Measurements from ENCODE around the gene SORBS1.
"Not testable (repeated sequence)": the region's sequence is repeated elsewhere in the genome, so short reads cannot be mapped to it uniquely, and the experiment has no call there.

The SORBS1 gene

DNA sequence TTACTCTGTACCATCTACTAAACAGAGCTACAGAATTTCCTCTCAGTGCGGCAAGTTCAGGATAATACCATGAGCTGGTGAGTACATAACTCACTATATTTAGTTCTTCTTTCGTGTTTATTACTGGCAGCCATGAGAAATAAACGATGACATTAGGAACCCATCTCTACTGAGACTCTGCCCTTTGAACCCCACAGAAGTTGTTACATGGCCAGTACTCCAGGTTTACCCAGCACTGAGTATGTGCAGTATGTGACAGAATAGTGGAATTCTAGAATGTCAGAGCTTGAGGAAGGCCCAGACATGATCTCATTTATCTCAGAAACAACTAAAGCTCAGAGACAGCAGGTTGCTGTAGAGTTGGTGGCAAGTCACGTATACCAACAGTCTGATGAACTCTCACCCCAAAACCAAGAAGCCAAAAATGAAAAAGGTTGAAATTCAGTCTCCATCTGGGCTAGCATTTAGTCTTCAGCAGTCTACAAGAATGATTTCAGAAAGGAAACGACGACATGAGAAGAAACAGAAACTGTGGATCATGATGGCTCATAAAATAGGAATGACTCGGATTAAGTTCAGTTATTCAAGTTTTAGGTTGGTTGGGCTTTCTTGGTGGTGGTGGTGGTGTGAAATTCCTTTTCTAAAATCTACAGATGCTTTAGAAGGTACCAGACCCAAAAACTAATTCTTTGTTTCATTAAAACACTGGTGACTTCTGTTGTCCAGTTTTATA, 78.5 kb downstream of the SORBS1 start:
- DNase-seq, result no peak

DNA sequence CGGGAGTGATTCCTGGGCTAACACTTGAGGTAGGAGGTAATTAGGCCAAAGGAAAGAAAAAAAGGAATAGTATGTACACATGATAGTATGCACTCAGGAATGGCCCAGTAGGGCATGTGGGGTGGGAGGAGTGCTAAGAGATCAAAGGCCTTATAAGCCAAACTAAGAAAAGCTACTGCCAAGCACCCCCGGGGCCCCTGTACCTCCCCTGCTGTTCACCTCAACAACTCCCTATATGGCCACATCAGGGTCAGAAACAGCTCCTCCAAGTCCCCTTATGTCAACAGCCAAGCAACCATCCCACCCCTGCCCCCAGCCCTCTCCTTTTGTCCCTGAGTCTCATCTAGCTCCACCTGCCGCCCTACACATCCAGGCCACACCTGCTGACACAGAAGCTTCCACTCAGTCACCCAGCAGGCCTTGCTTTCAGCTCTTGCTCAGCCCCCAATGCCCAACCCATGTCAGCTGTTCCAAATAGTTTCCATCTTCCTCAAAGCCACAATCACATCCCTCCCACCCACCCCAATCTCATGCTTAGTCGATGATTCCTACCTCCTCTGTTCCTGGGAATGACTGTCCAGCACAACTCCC, 80.2 kb downstream of the SORBS1 start:
- no peak for DNase-seq

DNA sequence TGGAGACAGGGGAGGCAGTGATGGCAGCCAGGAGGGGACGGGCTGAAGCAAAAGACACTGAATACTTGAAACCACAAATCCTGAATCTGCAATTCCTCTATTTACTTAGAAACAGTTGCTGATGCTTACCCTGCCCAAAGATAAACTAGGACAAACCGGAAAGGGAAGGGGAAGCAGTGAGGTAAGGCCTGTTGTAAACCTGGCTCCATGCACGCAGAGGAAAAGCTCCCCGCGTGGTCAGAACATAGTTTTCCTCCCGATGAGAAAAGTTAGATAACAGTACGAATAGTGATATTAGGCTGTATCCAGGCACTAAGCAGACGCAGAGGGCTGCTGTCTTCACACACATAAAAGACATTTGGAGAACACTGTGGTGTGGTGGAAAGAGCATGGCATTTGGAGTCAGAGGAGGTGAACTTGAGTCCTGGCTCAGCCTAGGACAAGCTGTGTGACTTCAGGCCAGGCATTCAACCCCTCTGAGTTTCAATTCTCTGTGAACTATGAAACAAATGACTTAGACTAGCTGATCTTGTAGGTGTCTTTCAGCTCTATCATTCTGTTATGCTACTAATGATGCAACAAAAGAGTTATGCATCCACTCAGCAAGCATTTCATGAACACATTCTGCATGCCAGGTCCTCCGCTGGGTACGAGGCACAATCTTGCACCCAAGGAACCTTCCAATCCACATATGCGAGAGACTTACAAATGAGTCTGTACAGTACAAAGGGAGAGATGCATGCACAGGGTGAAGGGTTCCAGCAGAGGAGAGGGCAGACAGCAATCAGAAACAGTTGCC, 80.9 kb downstream of the SORBS1 start:
- no peak for DNase-seq

DNA sequence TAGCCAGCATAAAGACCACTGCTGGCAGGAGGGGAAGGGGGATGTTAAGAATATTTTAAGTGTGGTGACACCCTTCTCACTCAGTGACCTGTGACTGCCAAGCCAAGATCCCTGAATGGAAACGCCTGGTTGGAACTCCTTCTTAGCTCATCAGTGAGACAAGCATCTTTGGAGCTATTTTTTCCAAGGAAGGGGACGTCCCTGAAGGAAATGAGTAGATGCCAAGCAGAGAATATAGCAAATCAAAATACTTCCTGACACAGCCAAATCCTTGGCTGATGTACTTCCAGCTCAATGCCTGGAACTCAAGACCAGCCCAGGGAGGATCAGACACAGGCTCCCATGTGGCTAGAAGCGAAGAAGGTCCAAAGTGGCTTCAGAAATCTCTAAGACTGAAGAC, 82.2 kb downstream of the SORBS1 start:
- DNase-seq, result no peak

DNA sequence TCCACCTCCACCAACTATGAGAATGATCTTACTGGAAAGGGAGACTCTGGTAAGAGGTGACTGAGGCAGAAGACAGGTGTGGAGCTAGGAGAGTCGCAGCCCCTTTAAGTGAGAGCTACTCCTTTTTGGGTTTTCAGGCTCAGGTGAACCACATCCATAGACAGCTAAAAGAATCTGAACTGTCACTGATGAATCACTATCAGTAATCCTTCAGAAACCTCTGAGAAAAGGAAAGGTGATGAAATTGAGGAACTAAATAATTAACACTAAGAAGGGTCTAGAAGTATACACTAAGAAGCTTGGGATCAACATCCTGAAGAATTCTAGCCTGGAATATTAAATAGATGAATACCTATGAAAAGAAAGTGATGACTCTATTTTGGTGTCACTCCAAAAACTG, 83.0 kb downstream of the SORBS1 start:
- no peak for DNase-seq

DNA sequence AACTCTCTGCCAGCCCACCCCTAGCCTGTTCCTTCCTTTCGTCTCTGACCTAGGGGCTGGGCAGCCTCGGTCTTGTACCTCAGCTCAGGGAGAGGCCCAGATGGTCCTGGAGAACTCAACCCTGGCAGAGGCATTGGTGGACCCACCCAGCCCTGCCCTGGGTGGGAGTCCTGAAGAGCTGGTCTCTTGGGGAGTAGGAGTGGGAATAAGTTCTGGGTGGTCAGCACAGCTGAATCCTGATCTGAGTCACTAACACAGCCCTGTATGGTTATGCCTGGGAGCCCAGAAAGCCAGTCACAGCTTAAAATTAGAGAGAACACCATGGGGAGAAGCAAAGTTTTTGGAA, 84.0 kb downstream of the SORBS1 start:
- no peak for DNase-seq

DNA sequence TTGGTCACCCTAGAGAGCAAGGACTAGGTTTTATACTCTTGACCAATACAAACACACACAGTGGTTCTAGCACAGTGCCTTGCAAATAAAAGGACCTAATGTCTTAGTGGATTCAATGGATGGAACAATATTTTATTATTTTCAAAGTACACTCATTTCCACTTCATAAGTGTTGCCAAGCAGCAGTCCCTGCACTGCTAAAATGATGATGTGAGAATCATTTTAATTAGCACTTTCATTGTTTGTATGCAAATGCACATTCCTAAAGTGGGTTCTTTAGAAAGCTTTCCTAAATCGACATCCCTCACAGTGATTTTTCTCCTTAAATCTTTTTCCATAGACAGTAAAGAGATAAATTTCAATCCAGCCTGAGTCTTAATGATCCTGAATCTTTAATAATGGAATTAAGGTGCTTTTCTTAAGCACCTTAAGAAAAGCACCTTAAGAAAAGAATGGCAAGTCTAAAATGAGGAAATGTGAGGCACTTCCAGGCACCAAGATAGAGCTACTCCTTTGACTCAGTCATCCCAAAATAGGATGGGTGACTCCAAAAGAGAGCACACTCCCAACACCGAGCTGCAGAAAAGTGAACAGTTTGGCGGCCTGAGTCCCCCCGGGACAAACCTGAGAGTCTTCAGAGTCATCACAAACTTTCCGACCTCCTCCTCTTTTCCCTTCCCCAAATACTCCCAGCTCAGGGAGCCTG, 84.5 kb downstream of the SORBS1 start:
- no peak for DNase-seq

DNA sequence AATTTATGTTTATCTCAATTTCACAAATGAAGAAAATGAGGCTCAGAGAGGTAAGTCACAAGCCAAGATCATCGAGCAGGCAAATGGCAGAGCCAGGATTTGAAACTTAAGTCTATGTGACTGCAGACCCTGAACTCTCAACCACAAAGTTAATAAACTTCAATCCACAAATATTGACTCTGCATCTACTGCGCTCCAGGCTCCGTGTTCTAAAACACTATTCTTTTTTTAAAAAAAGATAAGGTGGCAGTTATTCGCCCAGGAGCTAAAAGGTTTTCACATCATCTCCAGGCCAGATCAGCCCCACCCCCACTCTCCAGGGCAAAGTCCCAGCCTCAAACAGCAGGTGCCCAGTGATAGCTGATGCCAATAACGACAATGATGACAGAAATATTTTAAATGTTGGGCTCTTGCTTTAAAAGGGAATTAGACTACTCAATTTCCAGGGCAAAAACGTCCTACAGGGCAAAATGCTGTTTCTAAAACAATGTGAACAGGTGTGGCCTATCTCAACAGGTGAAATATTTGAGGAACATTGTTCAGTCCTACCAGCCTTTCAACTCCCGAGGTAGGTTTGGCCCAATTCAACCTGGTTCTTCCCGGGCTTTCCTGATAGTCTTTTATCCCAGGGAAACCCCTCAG, 85.2 kb downstream of the SORBS1 start:
- no peak for DNase-seq

DNA sequence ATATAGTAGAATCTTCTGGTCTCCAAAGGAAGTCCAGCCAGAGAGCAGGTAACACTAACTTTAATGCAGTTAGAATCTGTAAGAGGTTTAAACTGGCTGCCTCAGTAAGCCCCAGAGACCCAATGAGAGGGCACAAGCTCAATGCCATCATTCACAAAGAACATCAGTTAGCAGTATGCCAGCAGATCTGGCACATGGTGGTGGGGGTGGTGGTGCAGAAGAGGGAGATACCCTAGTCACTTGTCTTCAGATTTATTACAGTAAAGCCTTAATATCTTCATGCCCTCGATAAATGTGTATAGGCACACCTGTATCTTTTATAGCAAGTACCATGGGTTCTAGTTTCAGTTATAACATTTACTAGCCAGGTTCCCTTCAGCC, 86.2 kb downstream of the SORBS1 start:
- no peak for DNase-seq

DNA sequence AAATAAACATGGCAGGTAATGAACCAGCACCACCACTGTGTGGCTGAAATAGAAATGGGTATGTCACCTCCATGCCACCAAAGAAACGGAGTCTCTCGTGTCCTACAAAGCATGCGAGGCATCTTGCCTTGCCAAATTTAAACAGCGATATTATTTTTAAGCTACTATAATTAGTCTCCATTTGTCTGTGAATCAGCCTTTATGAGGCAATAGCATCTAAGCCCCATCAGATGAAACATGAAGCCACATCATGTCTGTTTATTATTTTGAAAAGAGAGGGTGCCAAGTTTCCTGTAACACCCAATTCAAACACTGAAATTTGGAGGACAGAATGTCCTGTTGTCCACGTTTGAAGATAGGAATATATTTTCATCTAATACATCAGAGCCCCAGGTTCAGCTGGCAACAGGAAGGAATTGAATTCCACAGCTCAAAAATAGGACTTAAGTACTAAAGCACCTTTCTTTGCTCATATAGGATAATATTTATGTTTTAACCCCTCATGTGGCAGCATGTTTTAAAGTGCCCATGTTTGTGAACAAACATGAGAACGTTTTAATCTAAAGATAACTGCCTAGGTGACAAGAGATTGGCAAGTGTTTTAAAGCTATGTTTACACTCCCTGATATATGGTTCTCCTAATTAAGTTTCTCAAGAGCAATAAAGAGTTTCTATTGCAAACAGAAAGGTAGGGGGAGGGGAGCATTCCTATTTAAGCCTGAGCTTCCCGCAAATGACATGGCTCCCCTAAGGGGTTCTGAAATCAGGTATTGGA, 86.8 kb downstream of the SORBS1 start:
- DNase-seq, result no peak

DNA sequence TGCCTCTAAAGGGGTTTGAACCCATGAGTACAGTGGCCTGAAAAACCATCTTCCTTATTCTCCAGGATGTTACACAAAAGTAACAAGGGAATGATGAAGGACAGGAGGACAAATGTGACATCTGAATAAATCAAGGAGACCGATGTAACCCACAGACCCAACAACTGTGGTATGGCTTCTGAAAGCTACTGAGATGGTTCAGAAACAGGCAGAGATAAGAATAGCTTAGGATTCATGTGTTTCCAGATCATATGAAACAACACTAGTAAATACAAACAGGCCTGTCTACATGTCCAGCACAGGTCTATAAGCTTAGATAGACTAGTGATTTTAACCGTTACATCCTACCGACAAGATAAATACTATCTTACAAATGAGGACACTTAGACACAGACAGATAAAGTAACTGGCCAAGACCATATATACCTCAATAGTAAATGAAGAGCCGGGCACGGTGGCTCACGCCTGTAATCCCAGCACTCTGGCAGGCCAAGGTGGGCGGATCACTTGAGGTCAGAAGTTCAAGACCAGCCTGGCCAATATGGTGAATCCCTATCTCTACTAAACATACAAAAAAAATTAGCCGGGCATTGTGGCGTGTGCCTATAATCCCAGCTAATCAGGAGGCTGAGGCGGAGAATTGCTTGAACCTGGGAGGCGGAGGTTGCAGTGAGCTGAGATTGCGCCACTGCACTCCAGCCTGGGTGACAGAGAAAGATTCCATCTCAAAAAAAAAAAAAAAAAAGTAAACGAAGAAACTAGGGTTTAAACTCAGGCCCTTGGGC, 88.7 kb downstream of the SORBS1 start:
- no peak for DNase-seq

DNA sequence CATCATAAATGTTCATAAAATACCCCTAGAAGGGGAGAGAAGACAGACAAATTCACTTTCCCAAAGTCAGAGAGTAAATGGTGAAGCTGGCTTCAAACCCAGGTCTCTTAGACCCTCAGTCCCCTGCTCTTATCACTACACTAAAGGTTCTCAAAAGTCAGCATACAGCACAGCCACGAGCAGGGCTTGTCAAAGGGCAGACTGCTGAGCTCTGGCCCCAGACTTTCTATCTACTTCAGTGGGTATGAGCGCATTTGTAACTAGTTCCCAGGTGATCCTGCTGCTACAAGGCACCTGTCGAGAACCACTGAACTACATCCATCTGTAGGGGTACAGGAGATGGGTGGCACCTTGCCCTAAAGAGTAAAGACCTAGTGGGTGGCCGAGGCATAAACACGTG, 91.5 kb downstream of the SORBS1 start:
- no peak for DNase-seq

DNA sequence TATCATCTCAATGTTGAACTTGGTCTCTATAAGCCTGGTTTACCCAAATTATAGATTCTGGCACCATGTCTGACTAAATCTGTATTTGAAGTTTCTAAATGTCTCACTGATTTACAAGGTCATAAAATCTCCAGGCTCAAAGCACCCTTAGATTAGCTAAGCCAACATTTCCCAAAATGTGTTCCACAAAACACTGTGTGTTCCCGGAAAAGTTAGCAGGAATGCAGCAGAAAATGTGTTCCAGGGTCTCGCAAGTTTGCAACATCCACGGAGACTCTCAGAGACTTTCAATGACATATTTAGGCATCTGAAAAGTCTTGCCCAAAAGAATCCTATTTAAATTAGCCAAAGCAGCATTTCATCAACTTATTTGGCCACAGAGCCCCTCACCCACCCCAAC, 91.9 kb downstream of the SORBS1 start:
- DNase-seq, result no peak

DNA sequence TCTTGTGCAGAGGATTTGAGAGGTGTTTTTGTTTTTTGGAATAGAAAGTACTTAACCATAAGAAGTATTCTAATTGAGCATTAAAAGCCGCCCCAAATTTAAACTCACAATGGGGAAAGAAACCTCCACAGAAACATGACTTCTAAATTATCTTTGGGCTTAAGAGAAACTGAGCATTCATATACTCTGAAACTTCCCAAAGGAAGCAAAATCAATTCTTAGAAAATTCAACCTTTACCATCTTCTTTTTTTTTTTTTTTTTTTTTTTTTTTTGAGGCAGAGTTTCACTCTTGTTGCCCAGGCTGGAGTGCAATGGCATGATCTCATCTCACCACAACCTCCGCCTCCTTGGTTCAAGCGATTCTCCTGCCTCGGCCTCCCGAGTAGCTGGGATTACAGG, 93.5 kb downstream of the SORBS1 start:
- not testable (repeated sequence) for DNase-seq

DNA sequence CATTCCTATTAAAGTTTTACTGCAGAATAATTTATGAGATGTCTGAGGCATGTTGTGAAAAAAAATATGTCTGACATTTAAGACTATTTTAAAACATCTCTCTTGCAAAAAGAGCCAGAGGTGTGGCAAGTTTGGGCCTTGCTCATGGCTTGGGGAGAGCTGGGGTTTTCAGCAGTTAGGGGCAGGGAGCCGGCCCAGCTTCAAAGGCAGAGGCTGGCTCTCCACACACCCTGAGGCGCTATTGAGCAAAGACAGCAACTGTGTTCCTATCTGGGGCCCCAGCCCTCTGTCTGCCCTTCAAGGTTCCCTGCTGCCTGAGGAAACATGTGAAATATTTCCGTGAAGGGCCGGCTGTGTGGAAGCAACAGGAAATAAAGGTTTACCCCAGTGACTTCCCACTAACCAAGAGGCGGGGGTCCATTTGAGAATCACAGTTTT, 94.0 kb downstream of the SORBS1 start:
- DNase-seq, result no peak

DNA sequence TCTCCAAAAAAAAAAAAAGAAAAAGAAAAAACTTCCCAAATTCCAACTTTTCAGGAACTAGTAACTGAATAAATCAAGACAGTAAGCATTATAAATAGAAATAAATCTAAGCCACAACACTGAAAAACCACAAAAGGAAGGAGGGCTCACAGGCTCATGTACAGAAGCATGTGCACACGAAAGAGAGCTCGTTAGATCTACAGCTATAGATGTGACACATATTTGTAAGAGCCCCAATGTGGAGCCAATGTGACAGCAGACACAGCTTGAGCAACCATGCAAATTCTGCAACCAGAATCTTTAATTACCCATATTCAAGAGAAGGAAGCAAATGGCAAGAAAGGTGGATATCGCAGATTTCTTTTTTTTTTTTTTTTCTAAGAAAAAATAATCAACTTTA, 94.7 kb downstream of the SORBS1 start:
- no peak for DNase-seq

DNA sequence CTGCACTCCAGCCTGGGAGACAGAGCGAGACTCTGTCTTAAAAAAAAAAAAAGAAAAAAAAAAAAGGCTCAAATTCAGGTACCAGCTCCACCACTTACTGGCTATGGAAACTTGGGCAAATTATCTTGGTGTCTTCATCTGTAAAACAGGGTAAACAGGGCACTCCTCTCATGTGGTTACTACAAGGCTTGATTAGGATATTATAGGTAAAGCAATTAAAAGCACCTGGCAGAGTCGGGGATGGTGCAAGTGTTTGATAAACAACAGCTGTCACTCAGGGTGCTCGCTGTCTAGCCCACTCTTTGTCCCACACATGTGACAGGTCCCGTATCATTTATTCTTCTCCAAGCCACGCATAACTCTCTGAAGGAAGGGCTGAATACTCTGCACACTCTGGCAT, 96.9 kb downstream of the SORBS1 start:
- no peak for DNase-seq

DNA sequence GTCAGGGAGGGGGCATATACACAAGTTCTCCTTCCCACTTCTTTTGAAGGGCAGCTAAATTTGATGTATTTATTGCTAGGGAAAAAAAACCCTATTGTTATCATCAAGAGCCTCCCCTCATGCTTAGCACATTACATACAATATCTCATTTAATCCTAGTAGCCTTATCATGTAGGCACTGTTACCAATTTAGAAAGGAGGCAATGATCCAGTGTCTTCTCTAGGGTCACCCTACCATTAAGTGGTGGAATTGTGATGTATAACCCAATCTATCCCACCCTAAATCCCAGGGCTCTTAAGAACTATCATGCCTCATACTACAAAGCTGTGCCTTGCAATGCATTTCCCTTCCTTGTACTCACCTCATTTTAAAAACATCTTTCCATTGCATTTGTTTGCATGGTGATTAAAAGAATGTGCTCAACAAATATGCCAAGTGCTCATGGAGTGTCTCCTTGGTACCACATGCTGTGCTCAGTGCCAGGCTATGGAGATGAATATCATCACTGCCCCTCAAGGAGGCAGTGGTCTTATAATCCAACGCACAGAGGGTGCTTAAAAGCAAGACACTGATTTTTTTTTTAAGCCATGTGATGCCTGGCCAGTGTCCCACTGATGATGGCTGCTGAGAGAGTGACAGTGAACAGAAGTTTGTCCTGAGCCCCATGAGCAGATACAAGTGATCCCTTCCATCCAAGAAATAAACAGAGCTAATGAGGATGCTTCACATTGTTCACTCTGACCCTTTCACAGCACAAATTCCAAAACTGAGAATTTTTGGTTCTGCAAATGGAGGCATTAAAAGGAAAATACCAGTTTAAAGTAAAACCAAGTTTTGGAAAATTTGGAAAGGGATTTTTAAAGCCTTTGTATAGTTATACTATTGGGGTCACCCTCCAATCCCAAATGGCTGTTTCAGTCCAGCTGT, 98.2 kb downstream of the SORBS1 start:
- DNase-seq, result no peak

DNA sequence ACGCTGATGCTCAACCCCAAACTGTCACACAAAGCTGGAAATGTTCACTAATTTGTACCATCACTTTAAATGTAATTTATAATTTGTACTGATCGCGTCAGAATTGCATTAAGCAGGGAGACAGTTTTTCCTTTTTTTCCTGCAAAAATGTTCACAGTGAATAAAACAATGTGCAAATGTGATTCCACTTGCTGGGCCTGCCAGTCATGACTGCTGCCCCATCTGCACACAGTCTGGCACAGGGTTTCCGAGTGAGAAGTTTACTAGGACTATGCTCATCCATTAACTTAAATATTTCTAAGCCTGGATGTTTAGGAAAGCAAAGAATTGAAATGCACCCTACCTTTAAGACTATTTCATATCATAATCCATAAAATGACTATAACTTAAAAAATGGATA, 99.6 kb downstream of the SORBS1 start:
- DNase-seq, result no peak

DNA sequence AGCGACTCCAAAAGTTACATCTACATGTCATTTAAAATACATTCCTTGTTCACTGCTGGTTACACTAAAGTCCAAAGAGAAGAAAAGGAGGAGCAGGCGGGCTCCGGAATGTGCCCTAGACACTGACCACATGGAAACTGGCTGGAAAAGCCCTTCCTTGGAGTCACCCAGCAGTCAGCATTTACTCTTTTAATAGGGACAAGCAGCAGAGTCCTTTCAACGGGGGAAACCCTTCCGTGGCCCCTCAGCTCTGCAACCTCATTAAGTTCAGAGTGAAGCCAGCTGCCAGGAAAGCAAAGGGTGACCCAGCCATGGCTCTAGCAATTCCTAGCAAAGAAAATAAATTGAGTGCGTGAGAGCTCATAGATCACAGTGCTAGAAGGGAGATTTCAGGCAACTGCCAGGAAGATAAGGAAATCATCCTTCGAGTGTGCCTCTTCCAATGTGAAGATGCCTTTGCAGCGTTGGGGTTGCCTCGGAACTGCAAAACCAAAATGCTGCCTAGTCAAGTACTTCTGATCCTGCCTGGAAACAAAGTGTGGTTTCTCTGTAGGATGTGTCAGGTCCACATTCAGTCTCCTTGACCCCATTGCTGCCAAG, 101.6 kb downstream of the SORBS1 start:
- no peak for DNase-seq

All from T-helper 2 cell (primary cell).